Ramos (cell line): Measurements from ENCODE around the gene APOOL.
"Not testable (repeated sequence)": the region's sequence is repeated elsewhere in the genome, so short reads cannot be mapped to it uniquely, and the experiment has no call there.

Source experiments
- in situ Hi-C: fragments of 300-500 bp; cut with MboI; formaldehyde crosslinking; loops from one replicate; pipeline ENCODE4 v1.14.3; 2022; ENCODE audit warnings: low sequenced_read_pairs; ENCODE audit not compliant: unreplicated experiment

The APOOL gene

GRCh38 chrX:85003655-85004244, at the start of gene APOOL:
Gene APOOL (plus strand): TSS chrX:85003877. CDS start chrX:85003913, 36 bp downstream.
- in situ Hi-C loops = no loop called here

- in situ Hi-C loops = no loop called here
Observed at GRCh38 chrX:84956304-84956703, 47.4 kb upstream of the APOOL start.

GRCh38 chrX:84974803-84975202, 28.9 kb upstream of the APOOL start:
- in situ Hi-C loops = no loop called here

- in situ Hi-C loops = not testable (repeated sequence)
Observed at GRCh38 chrX:84991739-84992138, 11.9 kb upstream of the APOOL start.

GRCh38 chrX:84993150-84993549, 10.5 kb upstream of the APOOL start:
- in situ Hi-C loops = no loop called here

GRCh38 chrX:85001344-85001743, 2.3 kb upstream of the APOOL start:
- in situ Hi-C loops = no loop called here

GRCh38 chrX:85004255-85004654, 578 bp downstream of the APOOL start:
- in situ Hi-C loops = no loop called here

- in situ Hi-C loops = no loop called here
Observed at GRCh38 chrX:85012098-85012497, 8.4 kb downstream of the APOOL start.

GRCh38 chrX:85015351-85015750, 11.7 kb downstream of the APOOL start:
- in situ Hi-C loops = not testable (repeated sequence)

- in situ Hi-C loops = no loop called here
Observed at GRCh38 chrX:85017721-85018120, 14.0 kb downstream of the APOOL start.

- in situ Hi-C loops = no loop called here
Observed at GRCh38 chrX:85018471-85018870, 14.8 kb downstream of the APOOL start.

GRCh38 chrX:85020216-85020615, 16.5 kb downstream of the APOOL start:
- in situ Hi-C loops = no loop called here

- in situ Hi-C loops = no loop called here
Observed at GRCh38 chrX:85024044-85024443, 20.4 kb downstream of the APOOL start.

GRCh38 chrX:85024562-85024961, 20.9 kb downstream of the APOOL start:
- in situ Hi-C loops = no loop called here

GRCh38 chrX:85026170-85026569, 22.5 kb downstream of the APOOL start:
- in situ Hi-C loops = no loop called here

GRCh38 chrX:85029043-85029442, 25.4 kb downstream of the APOOL start:
- in situ Hi-C loops = no loop called here

GRCh38 chrX:85031505-85031904, 27.8 kb downstream of the APOOL start:
- in situ Hi-C loops = no loop called here

- in situ Hi-C loops = no loop called here
Observed at GRCh38 chrX:85037114-85037513, 33.4 kb downstream of the APOOL start.

GRCh38 chrX:85051627-85052026, 48.0 kb downstream of the APOOL start:
- in situ Hi-C loops = no loop called here

GRCh38 chrX:85052205-85052604, 48.5 kb downstream of the APOOL start:
- in situ Hi-C loops = no loop called here

GRCh38 chrX:85052636-85053343, 49.1 kb downstream of the APOOL start:
- in situ Hi-C loops = no loop called here
